GM12873 (cell line): ENCODE results near the gene GTSF1L.

Experiments
- CTCF ChIP-seq: IDR thresholded peaks from 2 replicates; pipeline ENCODE4 v1.5.1; 2012; ENCODE audit warnings: low read depth, mild to moderate bottlenecking, moderate library complexity, low read length, control low read depth; ENCODE audit not compliant: insufficient read depth; ENCODE audit errors: missing control alignments

The GTSF1L gene

GRCh38 chr20:43681468-43681942 is 45.3 kb downstream of the GTSF1L start:
- TF ChIP-seq CTCF = peak; percentile 57

GRCh38 chr20:43680981-43681380 is 45.8 kb downstream of the GTSF1L start:
- TF ChIP-seq CTCF = no peak

- TF ChIP-seq CTCF = no peak
These were observed 50.4 kb downstream of the GTSF1L start for GRCh38 chr20:43676368-43676767.
